GM13976 (cell line): ENCODE measurements around the gene CELF2.

ENCODE experiments used
- DNase-seq: peaks from one replicate; pipeline ENCODE4 v3.0.0; 2012; ENCODE audit warnings: low spot score
- in situ Hi-C: fragments of 300-500 bp; cut with MboI; formaldehyde crosslinking; loops from one replicate; pipeline ENCODE4 v1.12.0; 2022; ENCODE audit warnings: low sequenced_read_pairs, mixed read lengths, inconsistent platforms; ENCODE audit not compliant: unreplicated experiment
- TF ChIP-seq, protein P1 (sequence below): IDR thresholded peaks from 2 replicates; pipeline ENCODE4 v1.5.1; 2012; ENCODE audit warnings: borderline replicate concordance, mild to moderate bottlenecking; ENCODE audit not compliant: insufficient read depth; ENCODE audit errors: extremely low read depth, missing control alignments, control extremely low read depth

CELF2 gene

DNA sequence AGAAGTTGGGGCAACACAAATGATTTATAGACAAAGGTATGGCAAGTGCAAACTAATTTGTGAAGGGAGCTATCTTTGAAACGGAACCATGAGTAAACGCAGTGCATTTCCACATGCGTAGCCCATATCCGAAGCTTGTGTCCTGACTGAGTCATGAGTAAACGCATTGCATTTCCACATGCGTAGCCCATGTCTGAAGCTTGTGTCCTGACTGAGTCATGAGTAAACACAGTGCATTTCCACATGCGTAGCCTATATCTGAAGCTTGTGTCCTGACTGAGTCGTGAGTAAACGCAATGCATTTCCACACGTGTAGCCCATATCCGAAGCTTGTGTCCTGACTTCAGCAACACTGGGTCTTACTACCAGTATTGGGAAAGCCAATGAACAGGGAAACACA lies 95.0 kb downstream of the CELF2 start:
- in situ Hi-C loops: no loop called here
- no peak for DNase-seq
- TF ChIP-seq, protein P1, sequence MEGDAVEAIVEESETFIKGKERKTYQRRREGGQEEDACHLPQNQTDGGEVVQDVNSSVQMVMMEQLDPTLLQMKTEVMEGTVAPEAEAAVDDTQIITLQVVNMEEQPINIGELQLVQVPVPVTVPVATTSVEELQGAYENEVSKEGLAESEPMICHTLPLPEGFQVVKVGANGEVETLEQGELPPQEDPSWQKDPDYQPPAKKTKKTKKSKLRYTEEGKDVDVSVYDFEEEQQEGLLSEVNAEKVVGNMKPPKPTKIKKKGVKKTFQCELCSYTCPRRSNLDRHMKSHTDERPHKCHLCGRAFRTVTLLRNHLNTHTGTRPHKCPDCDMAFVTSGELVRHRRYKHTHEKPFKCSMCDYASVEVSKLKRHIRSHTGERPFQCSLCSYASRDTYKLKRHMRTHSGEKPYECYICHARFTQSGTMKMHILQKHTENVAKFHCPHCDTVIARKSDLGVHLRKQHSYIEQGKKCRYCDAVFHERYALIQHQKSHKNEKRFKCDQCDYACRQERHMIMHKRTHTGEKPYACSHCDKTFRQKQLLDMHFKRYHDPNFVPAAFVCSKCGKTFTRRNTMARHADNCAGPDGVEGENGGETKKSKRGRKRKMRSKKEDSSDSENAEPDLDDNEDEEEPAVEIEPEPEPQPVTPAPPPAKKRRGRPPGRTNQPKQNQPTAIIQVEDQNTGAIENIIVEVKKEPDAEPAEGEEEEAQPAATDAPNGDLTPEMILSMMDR: no peak

DNA sequence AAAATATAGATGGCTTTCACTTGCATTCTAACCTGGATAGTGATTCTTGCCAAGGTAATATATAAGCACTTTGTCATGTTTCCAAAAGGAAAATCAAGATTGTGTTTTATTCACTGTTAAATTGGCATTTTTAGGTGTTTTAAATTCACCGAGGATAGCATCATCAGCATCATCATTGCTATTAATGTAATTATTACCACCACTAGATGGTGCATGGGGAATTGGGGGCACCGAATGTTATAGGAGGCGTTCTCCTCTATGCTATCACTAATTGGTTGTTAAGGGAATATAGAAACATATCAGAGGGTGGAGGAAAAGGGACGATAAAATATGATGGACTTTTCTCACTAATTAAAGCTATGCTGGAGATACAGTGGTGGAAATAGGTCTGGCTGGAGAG lies 95.5 kb downstream of the CELF2 start:
- in situ Hi-C loops: no loop called here
- peak; percentile 36 for DNase-seq
- TF ChIP-seq, protein P1: peak; percentile 29

DNA sequence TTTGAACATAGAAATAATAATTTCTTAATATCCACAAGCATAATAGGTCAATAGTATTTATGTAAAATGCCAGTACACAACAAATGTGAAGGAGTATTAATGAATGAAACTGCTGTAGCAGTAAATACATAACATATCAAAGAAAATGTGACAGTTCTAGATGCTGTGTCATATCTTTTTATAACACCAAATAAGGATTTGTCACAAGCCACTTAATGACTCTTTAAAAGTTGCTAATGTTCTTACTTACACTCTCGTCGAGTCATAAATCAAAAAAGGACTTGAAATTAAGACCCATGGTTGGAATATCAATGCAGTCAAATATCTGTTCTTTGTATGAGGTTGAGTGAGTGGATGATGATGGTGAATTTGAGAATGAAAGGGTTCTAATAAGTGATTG lies 96.6 kb downstream of the CELF2 start:
- TF ChIP-seq, protein P1: no peak
- in situ Hi-C loops: no loop called here
- DNase-seq: no peak

DNA sequence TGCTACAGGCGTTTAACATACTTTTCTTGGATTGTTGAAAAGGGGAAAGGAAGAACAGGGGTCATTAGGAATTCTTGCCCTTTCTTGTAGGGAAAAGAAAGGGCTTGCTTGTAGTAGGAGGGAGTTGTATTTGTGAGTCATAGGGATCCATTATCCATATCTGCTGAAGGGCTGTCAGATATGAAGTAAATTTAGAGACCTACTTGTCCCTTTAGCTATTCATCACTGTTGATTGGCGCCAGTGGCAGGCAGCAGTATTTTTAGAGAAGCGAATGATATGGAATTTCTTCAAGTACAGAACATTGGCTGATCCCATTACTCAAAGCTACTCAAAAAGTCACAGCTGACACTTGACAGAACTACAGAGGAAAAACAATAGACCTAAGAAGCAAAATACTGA lies 97.7 kb downstream of the CELF2 start:
- in situ Hi-C loops: no loop called here
- TF ChIP-seq, protein P1: no peak
- DNase-seq: no peak

DNA sequence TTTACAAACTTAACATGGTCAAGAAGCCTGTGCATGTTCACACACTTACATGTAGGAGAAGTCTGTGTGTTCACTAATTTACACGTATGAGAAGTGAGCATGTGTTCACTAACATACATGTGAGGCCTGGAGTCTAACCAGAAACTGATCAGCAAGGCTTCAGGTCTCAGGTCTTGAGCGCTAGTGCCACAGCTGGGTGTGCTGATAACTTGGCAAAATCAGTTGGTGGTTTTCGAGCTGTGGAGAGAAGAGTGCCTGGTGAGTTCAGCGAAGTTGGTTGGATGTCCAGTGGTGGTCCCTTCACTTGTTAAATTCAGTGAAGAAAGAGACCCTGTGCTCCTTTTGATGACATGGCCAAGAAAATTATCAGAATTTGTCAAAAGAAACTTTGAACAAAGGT lies 98.7 kb downstream of the CELF2 start:
- TF ChIP-seq, protein P1: no peak
- no peak for DNase-seq
- in situ Hi-C loops: no loop called here

DNA sequence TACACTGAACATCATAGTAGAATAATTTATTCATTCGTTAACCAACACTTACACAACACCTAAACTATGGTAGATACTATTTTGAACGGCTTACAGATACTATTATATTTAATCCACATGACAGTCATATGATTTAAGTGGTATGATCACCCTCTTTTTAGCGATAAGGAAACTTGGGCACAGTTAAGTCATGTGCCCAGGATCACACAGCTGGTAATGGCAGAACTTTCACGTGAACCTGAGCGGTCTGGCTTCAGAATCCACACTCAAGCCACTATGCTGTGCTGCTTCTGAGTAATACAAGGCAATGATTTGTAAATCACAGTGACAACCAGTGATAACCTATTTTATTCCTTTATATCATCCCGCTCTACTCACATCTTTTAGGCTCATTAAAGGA lies 99.1 kb downstream of the CELF2 start:
- DNase-seq: no peak
- in situ Hi-C loops: no loop called here
- TF ChIP-seq, protein P1: no peak

DNA sequence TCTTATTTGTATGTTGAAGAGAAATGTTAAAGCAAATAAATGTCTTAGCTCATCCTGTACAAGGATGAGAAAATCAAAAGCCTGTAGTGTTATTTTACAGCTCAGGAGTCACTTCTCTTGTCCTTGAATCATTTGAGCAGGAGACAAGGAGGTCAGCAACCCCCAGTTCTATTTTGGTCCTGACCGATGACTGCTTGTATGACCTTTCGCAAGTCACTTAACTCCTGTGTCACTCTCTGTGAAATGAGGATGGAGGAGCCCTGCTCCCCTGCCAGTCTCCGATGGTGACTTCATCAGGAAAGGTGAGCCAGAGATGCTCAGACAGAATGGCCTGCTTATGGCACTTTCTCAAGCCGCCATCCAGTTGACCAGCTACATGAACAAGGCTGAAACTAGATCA lies 101.0 kb downstream of the CELF2 start:
- no peak for DNase-seq
- TF ChIP-seq, protein P1: no peak
- in situ Hi-C loops: no loop called here
